HG02973 (cell line): ENCODE data around the gene TVP23B.
"Not testable (repeated sequence)": the region's sequence is repeated elsewhere in the genome, so short reads cannot be mapped to it uniquely, and the experiment has no call there.

Experiments
- ATAC-seq: cut with Tn5 transposase; IDR thresholded peaks from one replicate; pipeline ENCODE4 v1.9.1; 2021; ENCODE audit warnings: moderate library complexity; ENCODE audit not compliant: unreplicated experiment

Gene TVP23B

DNA sequence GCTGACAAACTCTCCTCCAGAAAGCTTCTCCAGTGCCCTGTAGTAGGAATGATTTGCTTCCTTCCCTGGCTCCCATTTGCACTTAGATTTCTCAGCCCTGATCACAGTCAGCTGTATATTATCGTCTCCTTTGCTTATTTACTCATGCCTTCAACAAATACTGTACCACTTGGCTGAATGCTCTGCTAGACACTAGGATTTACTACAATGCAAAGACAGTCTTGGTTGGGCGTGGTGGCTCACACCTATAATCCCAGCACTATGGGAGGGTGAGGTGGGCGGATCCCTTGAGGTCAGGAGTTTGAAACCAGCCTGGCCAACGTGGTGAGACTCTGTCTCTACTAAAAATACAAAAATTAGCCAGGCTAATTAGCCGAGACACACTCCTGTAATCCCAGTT, 5.9 kb downstream of the TVP23B start:
- ATAC-seq, result not testable (repeated sequence)

DNA sequence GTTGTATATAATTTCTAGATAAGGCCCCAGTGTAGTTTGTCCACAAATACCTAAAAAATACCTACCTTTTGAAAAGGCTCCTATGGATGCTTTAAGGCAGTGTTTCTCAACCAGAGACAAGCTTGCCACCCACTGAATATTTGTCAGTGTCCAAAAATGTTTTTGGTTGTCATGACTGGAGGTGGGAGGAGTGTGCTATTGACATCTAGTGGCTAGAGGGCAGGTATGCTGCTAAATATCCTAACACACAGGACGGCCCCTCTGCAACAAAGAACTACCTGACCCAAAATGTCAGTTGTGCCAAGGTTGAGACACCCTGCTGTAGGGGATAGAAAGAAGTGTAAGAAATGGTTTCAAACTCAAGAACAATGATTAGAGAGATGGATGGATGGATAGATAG, 10.4 kb downstream of the TVP23B start:
- ATAC-seq, result not testable (repeated sequence)

DNA sequence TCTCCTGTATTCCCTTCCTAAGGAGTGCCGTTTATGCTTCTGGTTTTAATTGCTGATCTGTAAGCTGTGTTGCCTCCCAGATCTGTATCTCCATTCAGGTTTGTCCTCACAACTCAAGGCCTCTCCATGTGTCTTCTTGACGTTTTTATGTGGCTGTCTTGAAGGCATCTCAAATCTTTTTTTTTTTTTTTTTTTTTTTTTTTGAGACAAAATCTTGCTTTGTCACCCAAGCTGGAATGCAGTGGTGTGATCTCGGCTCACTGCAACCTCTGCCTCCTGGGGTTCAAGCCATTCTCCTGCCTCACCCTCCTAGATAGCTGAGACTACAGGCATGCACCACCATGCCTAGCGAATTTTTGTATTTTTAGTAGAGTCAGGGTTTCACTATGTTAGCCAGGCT, 13.9 kb downstream of the TVP23B start:
- ATAC-seq, result not testable (repeated sequence)

DNA sequence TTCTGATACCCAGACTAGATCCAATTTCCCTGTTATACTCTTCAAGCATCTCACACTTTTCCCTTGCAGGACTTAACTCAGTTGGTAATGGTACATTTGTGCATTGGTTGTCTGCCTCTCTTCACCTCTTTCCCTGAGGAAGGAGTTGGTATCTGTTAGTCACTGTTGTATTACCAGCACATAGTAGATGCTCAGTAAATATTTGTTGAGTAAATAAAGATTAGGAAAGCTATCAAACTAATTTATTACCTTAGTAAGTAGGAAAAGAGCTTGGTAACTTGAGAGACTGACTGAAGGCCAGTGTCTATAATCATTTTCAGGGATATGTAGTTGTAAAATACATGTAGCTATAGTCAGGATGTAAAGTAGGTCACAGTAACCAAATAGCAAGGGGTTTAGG, 15.9 kb downstream of the TVP23B start:
- not testable (repeated sequence) for ATAC-seq

DNA sequence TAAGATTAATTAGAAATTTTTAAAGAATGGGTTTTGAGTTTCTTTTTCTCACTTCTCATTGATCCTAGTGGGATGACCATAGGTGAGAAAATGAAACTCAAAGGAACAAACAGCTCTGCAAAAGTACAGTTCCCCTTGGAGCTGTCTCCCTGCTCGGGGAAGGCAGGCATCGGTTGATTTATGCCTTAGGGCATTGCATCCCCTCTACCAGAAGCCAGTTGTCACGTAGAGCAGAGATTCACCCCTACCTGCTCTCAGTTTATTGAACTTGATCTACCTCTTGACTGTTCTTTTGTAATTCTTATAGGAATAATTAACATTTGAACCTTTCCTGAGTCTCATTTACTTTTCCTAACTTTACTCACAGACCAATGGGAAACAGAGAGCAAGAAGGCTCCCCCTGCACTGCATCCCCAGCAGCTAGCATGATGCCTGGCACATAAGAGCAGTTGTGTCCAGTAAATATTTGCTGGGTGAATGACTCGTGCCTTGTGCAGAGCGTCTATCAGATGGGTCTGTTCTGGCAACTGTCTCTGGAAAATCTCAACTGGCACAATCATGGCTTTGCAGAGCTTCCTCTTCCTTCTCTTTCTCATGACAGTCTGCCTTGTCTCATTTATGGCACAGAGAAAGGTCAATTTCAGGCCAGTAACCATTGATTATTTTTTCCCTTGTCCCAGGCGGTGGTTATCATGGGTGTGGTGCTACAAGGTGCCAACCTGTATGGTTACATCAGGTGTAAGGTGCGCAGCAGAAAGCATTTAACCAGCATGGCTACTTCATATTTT, 22.7 kb downstream of the TVP23B start:
- ATAC-seq, result not testable (repeated sequence)

DNA sequence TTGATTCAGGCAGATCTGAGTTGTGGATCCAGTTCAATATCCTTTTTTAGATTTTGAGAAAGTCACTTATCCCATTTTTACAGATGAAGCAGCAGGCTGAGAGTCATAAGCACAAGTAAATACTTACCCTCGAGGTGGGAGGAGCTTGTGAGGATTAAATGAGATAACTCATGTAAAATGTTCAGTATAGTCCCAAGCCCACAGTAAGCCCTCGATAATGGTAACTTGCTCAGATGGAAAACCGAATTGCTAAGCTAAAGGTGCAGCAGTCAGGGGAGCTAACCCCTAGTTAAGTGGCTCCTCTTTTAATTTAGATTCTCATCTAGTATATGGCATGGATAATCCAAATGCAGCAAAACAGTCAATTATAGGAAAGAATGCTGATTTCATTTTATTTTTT, 34.9 kb downstream of the TVP23B start:
- not testable (repeated sequence) for ATAC-seq

DNA sequence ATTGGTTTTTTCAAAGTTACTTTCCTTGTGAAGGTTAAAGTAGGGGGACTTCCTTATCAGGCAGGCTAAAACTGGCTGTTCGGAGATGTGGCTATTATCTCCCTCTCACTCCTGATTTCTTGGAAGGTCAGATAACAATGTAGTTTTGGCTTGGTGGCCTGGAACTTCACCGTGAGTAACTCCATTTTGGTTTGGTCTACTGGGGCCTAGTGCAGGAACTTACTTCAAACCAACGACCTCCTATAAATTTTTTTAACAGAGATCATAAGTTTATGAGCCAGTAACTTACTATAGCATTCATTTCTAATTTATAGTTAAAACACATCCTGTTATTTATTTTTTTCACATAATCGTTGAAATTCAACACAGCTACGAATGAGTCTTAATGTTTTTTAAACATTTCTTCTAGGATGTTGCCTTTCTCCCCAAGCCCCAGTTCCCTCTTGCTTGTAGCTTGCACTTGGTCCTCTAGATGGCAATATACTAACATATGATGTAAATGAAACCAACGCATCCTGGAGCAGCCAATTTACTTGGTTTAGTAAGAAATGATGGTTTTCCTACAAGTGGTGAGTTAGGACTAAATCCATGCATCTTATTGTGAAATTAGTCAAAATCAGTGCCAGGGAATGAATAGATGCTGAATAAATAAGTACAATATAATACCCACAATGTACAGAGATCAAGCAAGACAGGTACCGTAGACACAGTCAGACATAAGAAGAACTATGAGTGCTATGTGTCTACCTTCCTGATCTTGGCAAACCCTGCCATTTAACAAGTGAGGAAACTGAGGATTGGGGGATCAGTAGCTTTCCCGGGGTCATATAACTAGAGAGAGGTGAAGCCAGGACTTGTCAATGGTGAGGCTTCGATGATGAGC, 35.7 kb downstream of the TVP23B start:
- not testable (repeated sequence) for ATAC-seq

DNA sequence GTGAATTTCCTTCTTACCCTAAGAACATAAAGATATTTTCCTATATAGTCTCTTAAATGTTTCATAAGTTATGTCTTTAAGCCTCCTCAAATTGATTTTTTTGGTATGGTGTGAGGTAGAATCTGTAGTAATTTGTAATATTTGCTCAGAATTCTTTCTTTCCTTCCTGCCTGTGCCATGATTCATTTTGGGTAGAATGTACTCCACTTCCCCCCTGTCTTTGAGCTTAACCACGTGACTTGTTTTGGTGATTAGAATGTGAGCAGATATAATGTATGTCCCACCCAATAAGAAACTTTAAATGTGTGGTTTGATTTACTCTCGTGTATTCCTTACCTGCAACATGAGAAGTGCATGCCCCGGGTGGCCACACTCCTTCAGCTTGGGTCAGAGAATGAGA, 40.4 kb downstream of the TVP23B start:
- ATAC-seq, result not testable (repeated sequence)

DNA sequence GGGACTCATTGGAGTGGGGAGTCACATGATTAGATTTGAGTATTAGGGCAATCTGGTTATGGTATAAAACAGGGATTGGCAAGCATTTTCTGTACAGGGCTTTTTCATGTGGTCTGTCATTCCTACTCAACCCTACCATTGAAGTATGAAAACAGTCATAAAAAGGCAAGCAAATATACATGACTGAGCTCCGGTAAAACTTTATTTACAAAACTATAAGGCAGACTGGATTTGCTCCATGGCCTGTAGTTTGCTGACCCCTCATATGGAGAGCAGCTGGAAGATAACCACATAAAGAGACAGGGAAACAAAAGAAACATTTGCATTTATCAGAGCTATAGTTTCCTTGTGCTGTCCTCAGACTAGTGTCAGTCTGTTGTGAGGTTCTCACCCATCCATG, 46.6 kb downstream of the TVP23B start:
- not testable (repeated sequence) for ATAC-seq

DNA sequence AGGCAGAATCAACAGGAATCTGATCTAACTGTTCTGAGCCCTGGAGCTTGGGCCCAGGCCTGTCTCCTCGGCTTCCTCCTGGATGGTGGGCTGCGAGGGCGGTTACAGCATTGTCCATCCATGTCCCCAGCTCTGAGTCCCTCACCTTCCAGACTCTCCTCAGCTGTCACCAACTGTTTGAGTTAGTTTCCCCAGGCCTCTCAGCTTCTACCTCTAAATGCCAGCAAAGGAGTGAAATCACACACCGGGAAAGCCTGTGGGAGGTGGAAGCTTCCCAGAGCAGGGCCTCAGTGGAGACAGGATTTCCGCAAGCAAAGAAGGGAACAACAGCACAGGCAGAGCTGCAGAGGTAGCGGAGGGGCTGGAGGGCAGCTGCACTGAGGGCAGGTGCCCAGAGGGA, 67.5 kb downstream of the TVP23B start:
- ATAC-seq, result no peak

DNA sequence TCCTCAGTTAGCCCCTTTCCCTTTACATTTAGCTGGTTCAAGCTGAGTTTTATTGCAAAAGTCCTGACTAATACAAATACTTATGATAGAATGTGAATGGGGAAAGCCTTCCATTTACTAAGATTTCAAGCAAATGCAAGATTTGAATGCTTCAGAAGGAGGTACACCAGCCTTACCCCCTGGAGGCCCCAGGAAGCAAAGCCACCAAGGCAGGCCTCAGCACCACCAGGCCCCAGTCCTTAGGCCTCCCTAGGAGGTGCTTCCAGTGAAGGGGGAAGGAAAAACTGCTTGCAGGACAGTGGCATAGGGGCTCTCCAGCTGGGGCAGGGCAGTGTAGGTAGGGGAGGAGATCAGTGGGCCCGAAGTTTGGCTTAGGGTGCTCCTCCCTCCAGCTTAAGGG, 69.7 kb downstream of the TVP23B start:
- no peak for ATAC-seq

DNA sequence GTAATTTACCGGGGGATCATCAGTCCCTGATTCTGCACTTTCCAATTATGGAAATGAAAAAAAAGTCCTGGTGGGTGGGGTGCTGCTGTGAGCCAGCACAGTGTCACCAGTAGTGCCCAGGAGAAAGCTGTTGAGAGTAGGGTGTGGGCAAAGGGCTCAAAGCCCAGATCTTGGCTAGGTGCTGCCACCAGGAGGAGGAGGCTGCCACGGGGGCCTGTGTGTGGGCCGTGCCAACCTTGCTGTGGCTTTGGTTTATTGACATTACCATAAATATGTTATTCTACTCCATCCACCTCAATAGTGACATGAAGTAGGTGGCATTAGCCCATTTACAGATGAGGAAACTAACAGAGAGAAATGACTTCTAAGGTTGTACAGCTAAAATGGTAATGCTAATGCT, 70.2 kb downstream of the TVP23B start:
- ATAC-seq, result no peak

DNA sequence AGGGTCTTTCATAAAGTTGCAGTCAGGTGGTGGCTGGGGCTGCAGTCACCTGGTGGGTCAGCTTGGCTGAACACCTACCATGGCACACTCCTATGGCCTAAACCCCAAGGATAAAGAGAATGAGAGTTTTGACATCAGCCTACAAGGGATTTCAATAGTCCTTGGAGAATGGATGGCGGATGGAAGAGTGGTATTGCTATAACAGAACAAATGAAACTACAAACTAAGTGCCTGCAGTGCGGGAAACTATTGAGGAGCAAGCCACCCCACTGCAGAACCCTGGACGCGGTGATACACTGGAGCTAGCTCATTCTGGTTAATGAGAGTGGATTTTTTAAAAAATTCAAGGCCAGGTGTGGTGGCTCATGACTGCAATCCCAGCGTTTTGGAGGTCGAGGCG, 74.0 kb downstream of the TVP23B start:
- no peak for ATAC-seq

DNA sequence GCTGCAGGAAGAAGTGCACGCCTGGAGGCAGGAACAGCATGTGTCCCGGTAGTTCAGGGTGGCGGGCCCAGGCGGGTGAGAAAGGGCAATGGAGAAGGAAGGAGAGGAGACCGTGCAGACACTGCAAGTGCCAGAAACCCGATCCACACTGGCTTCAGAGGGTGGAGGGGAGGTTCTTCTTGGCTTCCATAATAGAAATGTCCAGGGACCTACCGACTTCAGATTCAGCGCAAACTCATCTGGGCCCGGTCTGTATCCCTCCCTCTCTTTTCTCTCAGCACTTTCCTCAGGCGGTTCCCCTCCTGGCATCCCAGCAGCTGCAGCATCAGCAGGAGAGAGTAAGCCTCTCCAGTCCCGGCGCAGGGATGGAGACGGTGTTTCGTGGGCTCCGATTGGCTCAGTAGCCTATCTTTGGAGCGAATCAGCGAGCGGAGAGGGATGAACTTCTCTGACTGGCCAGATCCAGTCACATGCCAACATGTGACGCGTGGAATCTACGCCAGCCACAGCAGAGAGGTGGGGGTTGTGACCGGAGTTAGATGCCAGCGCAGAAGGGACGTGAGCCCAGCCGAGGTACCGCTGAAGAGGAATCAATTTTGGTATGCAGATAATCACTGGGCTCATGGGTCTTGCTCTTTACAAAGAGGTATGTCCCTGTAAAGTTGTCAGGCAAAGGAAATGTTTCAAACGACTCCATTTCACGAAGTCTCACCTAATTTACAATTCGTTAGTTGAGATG, 75.0 kb downstream of the TVP23B start:
- ATAC-seq, result peak; percentile 60
